GM12891 (cell line): ENCODE measurements around the gene TGFB2.

Experiments used
- PAX5 ChIP-seq: IDR thresholded peaks from 2 replicates; pipeline ENCODE4 v1.6.1; 2011; ENCODE audit warnings: low read length, moderate library complexity, mild to moderate bottlenecking; ENCODE audit not compliant: insufficient read depth, severe bottlenecking
- POLR2A ChIP-seq: IDR thresholded peaks from 2 replicates; pipeline ENCODE4 v1.6.1; 2011; ENCODE audit warnings: low read depth, low read length, control low read depth
- POLR2AphosphoS5 ChIP-seq: IDR thresholded peaks from 2 replicates; pipeline ENCODE4 v1.6.1; 2011; ENCODE audit warnings: low read depth, low read length, control low read depth
- POU2F2 ChIP-seq: IDR thresholded peaks from 2 replicates; pipeline ENCODE4 v1.6.1; 2011; ENCODE audit warnings: low read depth, mild to moderate bottlenecking, control low read depth, low read length, moderate library complexity
- SPI1 ChIP-seq: IDR thresholded peaks from 2 replicates; pipeline ENCODE4 v1.6.1; 2011; ENCODE audit warnings: low read depth, low read length, control low read depth
- TAF1 ChIP-seq: IDR thresholded peaks from 2 replicates; pipeline ENCODE4 v1.6.1; 2011; ENCODE audit warnings: low read depth, low read length, control low read depth

GRCh38 chr1:218411101-218411500 lies 66.0 kb downstream of the TGFB2 start:
- TF ChIP-seq POLR2A (no peak), POU2F2 (no peak), PAX5 (no peak), POLR2AphosphoS5 (no peak), TAF1 (no peak), SPI1 (no peak)
